Astrocyte of the cerebellum (primary cell): Measurements from ENCODE around the gene VGF.

Source experiments
- DNase-seq: peaks from one replicate; pipeline ENCODE4 v3.0.0-alpha.2; 2011; ENCODE audit warnings: low read depth
- H3K4me3 ChIP-seq: 2 replicates; pipeline ENCODE4 v1.5.1; 2011; ENCODE audit warnings: mild to moderate bottlenecking, low read depth, low read length, moderate library complexity
- in situ Hi-C: cut with HindIII; loops from 2 replicates; pipeline ENCODE4 v1.10.0; 2017; ENCODE audit warnings: low sequenced_read_pairs
- TF ChIP-seq, protein P1 (sequence below): IDR thresholded peaks from 2 replicates; pipeline ENCODE4 v1.5.1; 2012; ENCODE audit warnings: low read length, low read depth, moderate library complexity, mild to moderate bottlenecking; ENCODE audit errors: missing control alignments

VGF gene

DNA sequence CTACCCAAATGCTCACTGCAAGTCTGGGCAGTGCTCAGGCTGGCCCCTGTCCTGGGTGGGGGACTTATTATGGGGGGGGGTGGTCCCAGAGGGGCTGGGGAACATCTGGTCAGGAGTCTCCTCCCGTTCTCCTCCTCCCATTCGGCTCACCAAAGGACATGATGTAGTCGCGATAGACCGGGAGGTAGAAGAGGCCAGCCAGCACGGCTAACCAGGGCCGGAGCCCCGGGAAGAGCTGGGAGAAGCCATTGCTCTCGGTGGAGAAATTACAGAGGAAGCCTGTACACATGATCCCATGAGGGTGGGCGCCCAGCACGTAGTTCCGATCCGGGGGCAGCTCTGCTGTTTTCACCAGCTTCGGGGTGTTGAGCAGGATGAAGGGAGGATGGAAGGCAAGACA is 33.1 kb upstream of the VGF start:
- TF ChIP-seq, protein P1, sequence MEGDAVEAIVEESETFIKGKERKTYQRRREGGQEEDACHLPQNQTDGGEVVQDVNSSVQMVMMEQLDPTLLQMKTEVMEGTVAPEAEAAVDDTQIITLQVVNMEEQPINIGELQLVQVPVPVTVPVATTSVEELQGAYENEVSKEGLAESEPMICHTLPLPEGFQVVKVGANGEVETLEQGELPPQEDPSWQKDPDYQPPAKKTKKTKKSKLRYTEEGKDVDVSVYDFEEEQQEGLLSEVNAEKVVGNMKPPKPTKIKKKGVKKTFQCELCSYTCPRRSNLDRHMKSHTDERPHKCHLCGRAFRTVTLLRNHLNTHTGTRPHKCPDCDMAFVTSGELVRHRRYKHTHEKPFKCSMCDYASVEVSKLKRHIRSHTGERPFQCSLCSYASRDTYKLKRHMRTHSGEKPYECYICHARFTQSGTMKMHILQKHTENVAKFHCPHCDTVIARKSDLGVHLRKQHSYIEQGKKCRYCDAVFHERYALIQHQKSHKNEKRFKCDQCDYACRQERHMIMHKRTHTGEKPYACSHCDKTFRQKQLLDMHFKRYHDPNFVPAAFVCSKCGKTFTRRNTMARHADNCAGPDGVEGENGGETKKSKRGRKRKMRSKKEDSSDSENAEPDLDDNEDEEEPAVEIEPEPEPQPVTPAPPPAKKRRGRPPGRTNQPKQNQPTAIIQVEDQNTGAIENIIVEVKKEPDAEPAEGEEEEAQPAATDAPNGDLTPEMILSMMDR, result no peak
- no peak for DNase-seq
- no peak overlapping the region for H3K4me3 ChIP-seq
- in situ Hi-C loops, result no loop called here

DNA sequence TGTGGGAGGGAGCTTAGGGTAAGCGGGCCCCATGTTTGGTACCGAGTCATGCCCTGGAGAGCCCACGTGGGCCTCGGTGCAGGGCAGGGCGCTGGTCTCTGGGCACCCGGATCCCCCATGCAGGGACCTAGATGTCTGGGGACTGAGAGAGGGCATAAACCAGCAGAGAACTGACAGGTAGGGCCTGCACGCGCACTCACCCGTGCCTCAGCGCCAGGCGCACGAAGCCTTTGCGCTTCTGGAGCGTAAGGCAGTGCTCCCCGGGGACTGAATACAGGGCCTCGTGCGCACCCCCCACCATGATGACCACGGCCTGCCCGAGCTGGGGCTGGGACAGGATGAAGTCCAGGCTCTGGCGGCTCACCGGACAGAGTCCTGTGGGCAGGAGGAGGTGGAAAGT is 32.6 kb upstream of the VGF start:
- in situ Hi-C loops, result no loop called here
- DNase-seq, result no peak
- no peak overlapping the region for H3K4me3 ChIP-seq
- TF ChIP-seq, protein P1, result no peak

DNA sequence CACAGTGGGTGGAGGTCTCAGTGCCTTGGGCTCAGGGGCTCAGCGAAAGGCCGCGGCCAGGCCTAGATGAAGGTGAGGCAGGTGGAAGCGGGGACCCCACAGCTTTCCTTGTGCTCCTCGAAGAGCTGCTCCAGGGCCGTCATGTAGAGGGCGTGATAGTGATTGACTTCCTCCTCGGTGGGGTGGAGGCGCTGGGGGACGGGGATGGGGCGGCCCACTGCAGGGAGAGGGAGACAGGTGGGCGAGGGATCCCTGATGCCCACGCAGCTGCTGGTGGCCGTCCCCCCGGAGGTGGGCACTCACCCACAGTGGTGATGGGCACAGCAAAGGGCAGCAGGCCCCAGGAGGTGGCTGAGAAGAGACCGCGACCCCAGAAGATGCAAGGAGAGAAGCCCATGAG is 30.5 kb upstream of the VGF start:
- DNase-seq, result no peak
- H3K4me3 ChIP-seq, result no peak overlapping the region
- TF ChIP-seq, protein P1, result no peak
- in situ Hi-C loops, result no loop called here

DNA sequence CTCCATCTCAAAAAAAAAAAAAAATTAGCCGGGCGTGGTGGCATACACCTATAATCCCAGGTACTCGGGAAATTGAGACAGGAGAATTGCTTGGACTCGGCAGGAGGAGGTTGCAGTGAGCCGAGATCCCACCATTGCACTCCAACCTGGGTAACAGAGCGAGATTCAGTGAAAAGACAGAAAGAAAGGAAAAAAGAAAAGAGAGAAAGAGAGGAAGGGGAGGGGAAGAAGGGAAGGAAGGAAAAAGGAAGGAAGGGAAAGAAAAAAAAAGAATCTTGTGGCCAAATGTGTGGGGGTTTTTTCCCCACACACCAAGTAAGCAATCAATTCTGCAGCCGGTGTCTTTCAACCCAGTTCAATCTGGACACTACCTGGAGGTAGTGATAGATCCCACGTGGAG is 23.7 kb upstream of the VGF start:
- no peak overlapping the region for H3K4me3 ChIP-seq
- in situ Hi-C loops, result no loop called here
- DNase-seq, result no peak
- TF ChIP-seq, protein P1, result no peak

DNA sequence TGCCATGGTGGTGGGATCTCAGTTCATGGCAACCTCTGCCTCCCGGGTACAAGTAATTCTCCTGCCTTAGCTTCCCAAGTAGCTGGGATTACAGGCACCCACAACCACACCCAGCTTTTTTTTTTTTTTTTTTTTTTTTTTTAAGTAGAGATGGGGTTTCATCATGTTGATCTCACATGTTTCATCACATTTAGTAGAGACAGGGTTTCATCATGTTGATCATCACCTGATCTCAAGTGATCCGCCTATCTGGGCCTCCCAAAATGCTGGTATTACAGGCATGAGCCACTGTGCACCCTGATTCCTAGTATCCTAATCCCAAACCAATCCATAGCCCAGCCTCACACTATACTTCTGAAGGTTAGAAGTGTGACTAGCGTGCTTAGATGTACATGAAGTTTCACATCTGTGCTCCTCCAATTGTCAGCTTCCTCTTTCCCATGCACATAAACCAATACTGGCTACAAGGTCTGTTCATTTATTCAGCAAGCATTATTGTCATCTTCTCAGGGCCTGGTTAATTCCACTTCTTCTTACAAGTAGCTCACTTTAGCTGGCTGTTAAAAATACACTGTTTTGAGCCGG is 21.6 kb upstream of the VGF start:
- TF ChIP-seq, protein P1, result no peak
- in situ Hi-C loops, result no loop called here
- H3K4me3 ChIP-seq, result no peak overlapping the region
- no peak for DNase-seq

DNA sequence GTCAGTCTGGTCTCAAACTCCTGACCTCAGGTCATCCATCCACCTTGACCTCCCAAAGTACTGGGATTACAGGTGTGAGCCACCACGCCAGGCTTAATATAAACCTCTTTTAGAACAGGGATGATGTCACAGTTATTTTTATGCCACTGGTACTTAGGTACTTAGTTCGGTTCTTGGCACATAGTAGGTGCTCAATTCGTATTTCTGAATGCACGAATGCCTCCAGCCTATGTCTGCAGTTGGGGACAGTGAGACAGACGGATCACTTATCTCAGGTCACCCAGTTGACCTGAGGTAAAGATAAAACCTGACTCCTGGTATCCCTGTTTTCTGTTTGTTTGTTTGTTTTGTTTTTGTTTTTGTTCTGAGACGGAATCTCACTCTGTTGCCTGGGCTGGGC is 20.8 kb upstream of the VGF start:
- no peak overlapping the region for H3K4me3 ChIP-seq
- no peak for DNase-seq
- in situ Hi-C loops, result no loop called here
- TF ChIP-seq, protein P1, result no peak
